Stimulated activated CD4-positive, alpha-beta T cell treated with anti-CD3 and anti-CD28 coated beads, TNF-alpha, amount 100 ng/mL, for 24 hours (primary cell): Measurements from ENCODE around the gene CYP4V2.
A peak's percentile ranks its signal among the peaks of the same experiment; 100 is the strongest.

Source experiments
- DNase-seq, 3 experiments: peaks; one replicate each; pipeline ENCODE4 v3.0.0-alpha.2; 2020; ENCODE audit warnings: low read depth in 3 of 3

The CYP4V2 gene

GRCh38 chr4:186191200-186192065 lies at the start of gene CYP4V2:
Gene CYP4V2 (plus strand): TSS chr4:186191567. CDS start chr4:186191824, 257 bp downstream.
- DNase-seq = peak; percentile 77 to 88 (median 80)

- DNase-seq = peak in 1 of 3 experiments; percentile 16
Measured at GRCh38 chr4:186144198-186144945, 47.0 kb upstream of the CYP4V2 start.

- DNase-seq = peak in 1 of 3 experiments; percentile 21
Measured at GRCh38 chr4:186144946-186145569, 46.3 kb upstream of the CYP4V2 start.

- DNase-seq = no peak
Measured at GRCh38 chr4:186146458-186146857, 44.9 kb upstream of the CYP4V2 start.

- DNase-seq = no peak
Measured at GRCh38 chr4:186148336-186148975, 42.9 kb upstream of the CYP4V2 start.

GRCh38 chr4:186149872-186150271 lies 41.5 kb upstream of the CYP4V2 start:
- DNase-seq = peak in 1 of 3 experiments; percentile 12

- no peak for DNase-seq
Measured at GRCh38 chr4:186150926-186151325, 40.4 kb upstream of the CYP4V2 start.

GRCh38 chr4:186151499-186151898 lies 39.9 kb upstream of the CYP4V2 start:
- DNase-seq = no peak

- no peak for DNase-seq
Measured at GRCh38 chr4:186158021-186158813, 33.1 kb upstream of the CYP4V2 start.

- no peak for DNase-seq
Measured at GRCh38 chr4:186158966-186159365, 32.4 kb upstream of the CYP4V2 start.

GRCh38 chr4:186159613-186160012 lies 31.8 kb upstream of the CYP4V2 start:
- no peak for DNase-seq

- peak in 1 of 3 experiments; percentile 11 for DNase-seq
Measured at GRCh38 chr4:186161138-186161537, 30.2 kb upstream of the CYP4V2 start.

- DNase-seq = no peak
Measured at GRCh38 chr4:186166852-186167512, 24.4 kb upstream of the CYP4V2 start.

- DNase-seq = no peak
Measured at GRCh38 chr4:186167605-186168004, 23.8 kb upstream of the CYP4V2 start.

GRCh38 chr4:186168750-186169149 lies 22.6 kb upstream of the CYP4V2 start:
- DNase-seq = no peak

- no peak for DNase-seq
Measured at GRCh38 chr4:186169333-186169944, 21.9 kb upstream of the CYP4V2 start.

- no peak for DNase-seq
Measured at GRCh38 chr4:186169945-186170802, 21.2 kb upstream of the CYP4V2 start.

GRCh38 chr4:186170966-186171365 lies 20.4 kb upstream of the CYP4V2 start:
- no peak for DNase-seq

GRCh38 chr4:186172546-186172945 lies 18.8 kb upstream of the CYP4V2 start:
- DNase-seq = no peak
